Astrocyte (in vitro differentiated cells and primary cell): ENCODE results near the gene RASA1. TPM values are rescaled to one million over a fixed set of nuclear protein-coding genes. Genes with fewer than 3 reads are reported as not detected.

ENCODE experiments used
- DNase-seq: peaks from one replicate; pipeline ENCODE4 v3.0.0-alpha.2; 2010; ENCODE audit warnings: low read depth
- FAIRE-seq: peaks from 2 replicates; lab custom pipeline; 2011; peaks lifted over from hg19 to GRCh38; lab: Jason Lieb, UNC
- H2AFZ ChIP-seq: 2 replicates; pipeline ENCODE4 v1.6.0; 2012; ENCODE audit warnings: low read depth, low read length, inconsistent platforms
- H3K27ac ChIP-seq: 2 replicates; pipeline ENCODE4 v1.5.1; 2011; ENCODE audit warnings: low read depth, low read length, inconsistent platforms
- H3K27me3 ChIP-seq: 2 replicates; pipeline ENCODE4 v1.6.0; 2011; ENCODE audit warnings: low read length, inconsistent platforms; ENCODE audit not compliant: insufficient read depth
- H3K36me3 ChIP-seq: 2 replicates; pipeline ENCODE4 v1.5.1; 2011; ENCODE audit warnings: low read length, inconsistent platforms; ENCODE audit not compliant: insufficient read depth
- H3K4me1 ChIP-seq: 2 replicates; pipeline ENCODE4 v1.5.1; 2011; ENCODE audit warnings: low read length, inconsistent platforms; ENCODE audit not compliant: insufficient read depth
- H3K4me2 ChIP-seq: 2 replicates; pipeline ENCODE4 v1.6.0; 2012; ENCODE audit warnings: low read length, inconsistent platforms
- H3K4me3 ChIP-seq: 2 replicates; pipeline ENCODE4 v1.5.1; 2011; ENCODE audit warnings: low read depth, mild to moderate bottlenecking, low read length, inconsistent platforms; ENCODE audit not compliant: insufficient read depth
- H3K79me2 ChIP-seq: 2 replicates; pipeline ENCODE4 v1.6.0; 2012; ENCODE audit warnings: mild to moderate bottlenecking, low read length, inconsistent platforms; ENCODE audit not compliant: insufficient read depth
- H3K9ac ChIP-seq: 2 replicates; pipeline ENCODE4 v1.6.0; 2012; ENCODE audit warnings: mild to moderate bottlenecking, low read length, inconsistent platforms
- H3K9me3 ChIP-seq: 2 replicates; pipeline ENCODE4 v1.5.1; 2012; ENCODE audit warnings: low read depth, mild to moderate bottlenecking, low read length, inconsistent platforms; ENCODE audit not compliant: insufficient read depth
- H4K20me1 ChIP-seq: 2 replicates; pipeline ENCODE4 v1.6.0; 2012; ENCODE audit warnings: low read length, inconsistent platforms; ENCODE audit not compliant: insufficient read depth
- H3K27ac Mint-ChIP-seq: one replicate; pipeline ENCODE4 v1.8.0; 2021; ENCODE audit warnings: mild to moderate bottlenecking, mixed read lengths; ENCODE audit not compliant: unreplicated experiment
- H3K27me3 Mint-ChIP-seq: one replicate; pipeline ENCODE4 v1.8.0; 2021; ENCODE audit warnings: low read depth, mixed read lengths; ENCODE audit not compliant: unreplicated experiment
- H3K36me3 Mint-ChIP-seq: one replicate; pipeline ENCODE4 v1.8.0; 2021; ENCODE audit warnings: low read depth, mixed read lengths; ENCODE audit not compliant: unreplicated experiment
- H3K4me1 Mint-ChIP-seq: one replicate; pipeline ENCODE4 v1.8.0; 2021; ENCODE audit warnings: low read depth, mixed read lengths; ENCODE audit not compliant: unreplicated experiment
- H3K4me3 Mint-ChIP-seq: one replicate; pipeline ENCODE4 v1.8.0; 2021; ENCODE audit warnings: mild to moderate bottlenecking, moderate library complexity, mixed read lengths; ENCODE audit not compliant: unreplicated experiment
- H3K9me3 Mint-ChIP-seq: one replicate; pipeline ENCODE4 v1.8.0; 2021; ENCODE audit warnings: mild to moderate bottlenecking, mixed read lengths; ENCODE audit not compliant: unreplicated experiment
- CTCF ChIP-seq: IDR thresholded peaks from 2 replicates; pipeline ENCODE4 v1.5.1; 2011; ENCODE audit warnings: low read depth, mild to moderate bottlenecking, inconsistent platforms, low read length, moderate library complexity; ENCODE audit not compliant: insufficient read depth
- EZH2 ChIP-seq: IDR thresholded peaks from 2 replicates; pipeline ENCODE4 v1.6.1; 2012; ENCODE audit warnings: mild to moderate bottlenecking, low read length, inconsistent platforms; ENCODE audit not compliant: insufficient read depth
- total RNA-seq: library from RNA; stranded (reverse); gene quantifications from 2 replicates; pipeline ENCODE4 v1.2.1, GENCODE V29; 2021

The RASA1 gene
- total RNA-seq, 1 donor from 2014 or later, result 62.8 TPM

- Histone ChIP-seq H3K4me1 (peaks cover 55% of the 10 kb centered on the region), H2AFZ (no peak overlapping the region), H3K27me3 (no peaks in the 10 kb centered on the region), H3K36me3 (no peaks in the 10 kb centered on the region), H3K4me3 (no peak overlapping the region), H3K79me2 (peaks cover 94% of the 10 kb centered on the region), H3K9me3 (no peaks in the 10 kb centered on the region), H3K4me2 (peak overlapping the region; percentile 13), H4K20me1 (peaks cover 30% of the 10 kb centered on the region), H3K9ac (no peak overlapping the region), H3K27ac (no peak overlapping the region)
- no peak for FAIRE-seq
- Mint-ChIP-seq H3K9me3 (no peaks in the 10 kb centered on the region), H3K36me3 (no peaks in the 10 kb centered on the region), H3K4me3 (no peak overlapping the region), H3K4me1 (peaks cover 55% of the 10 kb centered on the region), H3K27ac (no peak overlapping the region), H3K27me3 (no peaks in the 10 kb centered on the region)
- DNase-seq, result no peak
- TF ChIP-seq EZH2 (no peak), CTCF (no peak)
Measured at GRCh38 chr5:87298692-87299362, 31.1 kb downstream of the RASA1 start.

DNA sequence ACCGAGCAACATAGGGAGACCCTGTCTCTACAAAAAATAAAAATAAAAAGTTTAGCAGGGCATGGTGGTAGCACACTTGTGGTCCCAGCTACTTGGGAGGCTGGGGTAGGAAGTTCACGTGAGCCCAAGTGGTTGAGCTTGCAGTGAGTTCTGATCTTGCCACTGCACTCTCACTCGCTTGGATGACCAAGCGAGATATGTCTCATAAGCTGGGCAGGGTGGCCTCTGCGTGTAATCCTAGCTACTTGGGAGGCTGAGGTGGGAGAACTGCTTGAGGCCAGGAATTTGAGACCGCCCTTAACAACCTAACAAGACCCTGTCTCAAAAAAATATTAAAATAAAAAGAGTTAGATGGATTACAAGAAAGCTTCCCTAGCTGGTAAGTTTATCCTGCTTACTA, 32.5 kb downstream of the RASA1 start:
- DNase-seq, result no peak
- no peak overlapping the region for H3K4me2 ChIP-seq
- H3K27ac Mint-ChIP-seq, result peak overlapping the region; percentile 50

More for the DNA sequence above, 32.5 kb downstream of the RASA1 start:
- Histone ChIP-seq H3K4me1 (peaks cover 55% of the 10 kb centered on the region), H2AFZ (no peak overlapping the region), H3K9me3 (no peaks in the 10 kb centered on the region), H3K27ac (peak overlapping the region; percentile 69), H3K4me3 (no peak overlapping the region), H3K27me3 (no peaks in the 10 kb centered on the region), H3K79me2 (peaks cover 94% of the 10 kb centered on the region), H3K9ac (no peak overlapping the region), H4K20me1 (peaks cover 25% of the 10 kb centered on the region), H3K36me3 (peaks cover 6% of the 10 kb centered on the region)
- Mint-ChIP-seq H3K36me3 (peaks cover 2% of the 10 kb centered on the region), H3K27me3 (no peaks in the 10 kb centered on the region), H3K9me3 (no peaks in the 10 kb centered on the region), H3K4me3 (no peak overlapping the region), H3K4me1 (peaks cover 55% of the 10 kb centered on the region)
- no peak for FAIRE-seq
- TF ChIP-seq CTCF, result no peak
